Activated CD8-positive, alpha-beta T cell treated with anti-CD3 and anti-CD28 coated beads for 36 hours (primary cell): ENCODE data around the gene AWAT2. TPM values are rescaled to one million over a fixed set of nuclear protein-coding genes. Genes with fewer than 3 reads are reported as not detected.

ENCODE experiments used
- ATAC-seq: fragments of 200-7000 bp; cut with Tn5 transposase; one replicate; pipeline ENCODE4 v1.10.0; 2021; ENCODE audit warnings: mild to moderate bottlenecking, moderate library complexity
- CTCF ChIA-PET: fragments of 350-600 bp; sonication (Branson Sonifier 250); formaldehyde crosslinking; loops from one replicate; lab custom pipeline; 2021; ENCODE audit warnings: antibody characterized with exemption; lab: Charles Lee
- POLR2A ChIA-PET: fragments of 350-600 bp; sonication (Branson Sonifier 250); formaldehyde crosslinking; loops from one replicate; lab custom pipeline; 2021; ENCODE audit warnings: antibody characterized with exemption; lab: Charles Lee
- DNase-seq: peaks from one replicate; pipeline ENCODE4 v3.0.0-alpha.2; 2020
- H3K27ac Mint-ChIP-seq: one replicate; pipeline ENCODE4 v1.8.0; 2021; ENCODE audit warnings: mild to moderate bottlenecking, mixed read lengths
- H3K27me3 Mint-ChIP-seq: one replicate; pipeline ENCODE4 v1.8.0; 2021; ENCODE audit warnings: mixed read lengths
- H3K36me3 Mint-ChIP-seq: one replicate; pipeline ENCODE4 v1.8.0; 2021; ENCODE audit warnings: low read depth, mixed read lengths
- H3K4me1 Mint-ChIP-seq: one replicate; pipeline ENCODE4 v1.8.0; 2021; ENCODE audit warnings: low read depth, mixed read lengths
- H3K4me3 Mint-ChIP-seq: one replicate; pipeline ENCODE4 v1.8.0; 2021; ENCODE audit warnings: mild to moderate bottlenecking, moderate library complexity, mixed read lengths
- H3K9me3 Mint-ChIP-seq: one replicate; pipeline ENCODE4 v1.8.0; 2021; ENCODE audit warnings: mixed read lengths
- CTCF ChIP-seq: fragments of 200-600 bp; IDR thresholded peaks from one replicate; pipeline ENCODE4 v1.8.0; 2022; ENCODE audit warnings: antibody characterized with exemption, mild to moderate bottlenecking
- intact Hi-C: fragments of 100-400 bp; cut with micrococcal nuclease; formaldehyde crosslinking; loops from one replicate; pipeline ENCODE4 v1.10.0; 2022
- total RNA-seq, 2 experiments: library from RNA; stranded (reverse); gene quantifications; one replicate each; pipeline ENCODE4 v1.2.3, GENCODE V29; 2021

Gene AWAT2
- not detected for total RNA-seq

GRCh38 chrX:70049925-70050324 is at the start of gene AWAT2:
Gene AWAT2, minus strand, starts transcription at chrX:70049938. Its CDS starts 6 bp downstream, at chrX:70049932.
- H3K36me3 Mint-ChIP-seq = no peaks in the 10 kb centered on the region
- CTCF ChIA-PET = no interaction called here
- peaks cover 6% of the 10 kb centered on the region for H3K27me3 Mint-ChIP-seq
- intact Hi-C loops = no loop called here
- no peak for TF ChIP-seq CTCF
- POLR2A ChIA-PET = no interaction called here
- no peak within 1 kb of the TSS for H3K4me3 Mint-ChIP-seq
- ATAC-seq = no peak
- no peaks in the 10 kb centered on the region for H3K4me1 Mint-ChIP-seq
- DNase-seq = no peak
- no peak within 1 kb of the TSS for H3K27ac Mint-ChIP-seq
- H3K9me3 Mint-ChIP-seq = no peaks in the 10 kb centered on the region

GRCh38 chrX:70096052-70096451 is 46.3 kb upstream of the AWAT2 start:
- H3K27me3 Mint-ChIP-seq = peaks cover 3% of the 10 kb centered on the region
- DNase-seq (no peak), ATAC-seq (no peak)
- H3K4me3 Mint-ChIP-seq = no peak overlapping the region
- intact Hi-C loops = loop anchor here (5.0 to 10.0 kb wide), 2 partner anchors 64 to 601 kb away; no protein-coding TSS in a partner anchor
- CTCF ChIA-PET = interaction anchor here (0.9 to 3.7 kb wide), 6 partner anchors 9 to 603 kb away, joined by 3 to 29 read pairs (median 4); no protein-coding TSS in a partner anchor
- no peak for TF ChIP-seq CTCF
- no peaks in the 10 kb centered on the region for H3K4me1 Mint-ChIP-seq
- peaks cover 2% of the 10 kb centered on the region for H3K9me3 Mint-ChIP-seq
- no peaks in the 10 kb centered on the region for H3K36me3 Mint-ChIP-seq
- no peak overlapping the region for H3K27ac Mint-ChIP-seq
- POLR2A ChIA-PET = no interaction called here

GRCh38 chrX:70092247-70092646 is 42.5 kb upstream of the AWAT2 start:
- H3K36me3 Mint-ChIP-seq = no peaks in the 10 kb centered on the region
- no peak for TF ChIP-seq CTCF
- CTCF ChIA-PET = no interaction called here

GRCh38 chrX:70089604-70090297 is 40.0 kb upstream of the AWAT2 start:
- intact Hi-C loops = loop anchor here (10.0 kb wide), 1 partner anchor 595 kb away; no protein-coding TSS in a partner anchor

More at GRCh38 chrX:70092247-70092646, 42.5 kb upstream of the AWAT2 start:
- ATAC-seq (no peak), DNase-seq (no peak)
- H3K9me3 Mint-ChIP-seq = no peaks in the 10 kb centered on the region
- H3K27me3 Mint-ChIP-seq = no peaks in the 10 kb centered on the region
- no peak overlapping the region for H3K4me3 Mint-ChIP-seq
- H3K27ac Mint-ChIP-seq = no peak overlapping the region
- no peaks in the 10 kb centered on the region for H3K4me1 Mint-ChIP-seq
- intact Hi-C loops = loop anchor here (10.0 kb wide), 1 partner anchor 597 kb away; no protein-coding TSS in a partner anchor
- POLR2A ChIA-PET = no interaction called here

More at GRCh38 chrX:70089604-70090297, 40.0 kb upstream of the AWAT2 start:
- Mint-ChIP-seq H3K4me3 (no peak overlapping the region), H3K9me3 (no peaks in the 10 kb centered on the region), H3K36me3 (no peaks in the 10 kb centered on the region), H3K27ac (no peak overlapping the region), H3K27me3 (no peaks in the 10 kb centered on the region), H3K4me1 (no peaks in the 10 kb centered on the region)
- ChIA-PET CTCF (no interaction called here), POLR2A (no interaction called here)
- no peak for ATAC-seq
- TF ChIP-seq CTCF = no peak
- DNase-seq = no peak
